GM21515 (cell line): Measurements from ENCODE around the gene MTAP.
"Not testable (repeated sequence)": the region's sequence is repeated elsewhere in the genome, so short reads cannot be mapped to it uniquely, and the experiment has no call there.

Experiments
- ATAC-seq: cut with Tn5 transposase; IDR thresholded peaks from one replicate; pipeline ENCODE4 v1.9.1; 2021; ENCODE audit not compliant: unreplicated experiment

Gene MTAP

DNA sequence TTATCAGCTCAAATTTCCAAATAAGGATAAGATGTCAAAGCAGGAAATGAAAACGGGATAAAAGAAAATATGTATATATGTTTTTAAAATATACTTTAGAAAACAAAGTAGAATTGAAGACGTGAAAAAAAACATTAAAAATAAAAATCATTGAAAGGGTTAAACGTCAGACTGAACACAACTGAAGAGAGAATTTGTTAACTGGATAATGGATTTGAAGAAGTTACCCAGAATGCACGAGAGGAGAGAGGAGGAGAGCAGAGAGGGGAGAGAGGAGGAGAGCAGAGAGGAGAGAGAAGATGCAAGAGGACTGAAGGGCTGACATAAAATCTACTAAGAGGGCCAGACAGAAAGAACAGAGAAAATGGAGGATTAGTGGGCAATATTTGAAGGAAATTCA, 103.8 kb downstream of the MTAP start:
- no peak for ATAC-seq

DNA sequence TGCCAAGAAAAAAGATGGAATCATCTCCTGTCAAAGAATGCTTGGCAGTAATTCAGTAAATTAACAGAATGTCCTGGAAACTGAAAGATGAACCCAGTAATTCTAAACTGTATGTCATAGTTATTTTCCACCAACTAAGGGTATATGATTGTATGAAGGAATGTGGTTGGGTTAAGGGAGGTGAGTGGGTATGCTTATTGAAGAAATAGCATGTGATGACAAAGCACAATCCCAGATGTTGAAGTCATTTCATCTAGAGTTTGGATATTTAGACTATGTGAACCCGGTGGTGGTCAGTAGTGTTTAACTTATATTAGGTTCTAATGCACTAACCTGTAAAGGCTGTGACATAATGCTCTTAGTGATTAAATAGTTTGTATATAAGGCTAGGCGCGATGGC, 104.4 kb downstream of the MTAP start:
- ATAC-seq = no peak

DNA sequence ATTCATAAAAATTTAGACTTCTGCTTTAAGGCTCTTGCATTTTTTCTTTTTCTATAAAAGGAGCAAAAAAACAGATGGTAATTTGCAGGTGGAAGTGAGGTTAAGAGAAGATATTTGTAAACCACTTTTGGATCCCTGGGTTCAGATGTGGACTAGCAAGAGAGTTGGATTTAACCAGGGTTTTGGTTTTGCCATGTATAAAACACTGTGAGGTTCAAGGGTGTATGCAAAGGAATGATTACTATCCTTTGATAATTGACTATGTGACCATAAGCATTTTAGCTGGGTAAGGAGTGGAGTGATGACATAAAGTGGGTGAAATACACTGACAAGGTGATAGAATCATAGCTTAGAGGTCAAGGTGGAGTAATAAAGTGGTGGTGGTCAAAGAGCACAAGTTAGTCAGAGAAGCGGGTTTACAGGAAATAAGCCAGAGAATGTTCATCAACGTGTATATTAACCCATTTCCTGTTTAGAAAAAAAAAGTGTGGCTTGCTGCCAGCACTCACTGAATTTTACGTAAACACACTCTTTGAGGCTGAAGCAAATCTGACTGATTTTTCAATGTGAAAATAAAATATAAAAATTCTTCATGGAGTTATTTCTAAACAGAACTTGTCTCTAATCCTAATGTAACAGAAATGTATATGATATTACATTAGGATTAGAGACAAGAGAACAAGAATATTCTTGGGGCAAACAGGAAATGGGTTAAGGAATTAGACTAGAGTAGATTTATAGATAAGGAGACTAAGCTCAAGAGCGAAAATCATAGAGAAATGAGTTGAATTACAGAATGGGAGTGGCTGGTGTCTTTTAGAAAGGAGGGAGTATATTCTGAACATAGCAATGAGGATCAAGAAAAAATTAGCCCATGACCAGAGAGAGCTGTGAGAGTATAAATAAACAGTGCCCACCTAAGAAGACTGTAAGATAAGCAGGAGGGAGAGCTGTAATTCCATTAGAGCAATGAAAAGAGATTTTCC, 117.2 kb downstream of the MTAP start:
- peak; percentile 85 for ATAC-seq

DNA sequence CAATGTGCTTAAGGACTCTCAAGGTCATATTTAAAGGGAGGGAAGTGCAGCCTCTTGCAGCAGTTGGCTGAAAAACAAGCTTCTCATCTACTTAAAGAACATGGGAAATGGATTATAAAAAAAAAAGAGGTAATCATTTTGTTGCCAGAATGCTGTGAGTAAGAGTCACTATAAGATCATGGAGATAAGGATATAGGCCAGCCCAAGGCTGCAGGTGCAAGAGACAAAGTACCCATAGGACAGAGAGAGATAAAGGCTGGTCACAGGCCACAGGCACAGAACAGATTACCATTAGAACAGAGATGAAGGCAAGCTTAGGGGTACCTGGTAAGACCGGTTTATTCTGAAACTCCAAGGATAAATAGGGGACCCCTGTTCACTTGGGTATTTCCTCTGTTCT, 121.3 kb downstream of the MTAP start:
- ATAC-seq = no peak

DNA sequence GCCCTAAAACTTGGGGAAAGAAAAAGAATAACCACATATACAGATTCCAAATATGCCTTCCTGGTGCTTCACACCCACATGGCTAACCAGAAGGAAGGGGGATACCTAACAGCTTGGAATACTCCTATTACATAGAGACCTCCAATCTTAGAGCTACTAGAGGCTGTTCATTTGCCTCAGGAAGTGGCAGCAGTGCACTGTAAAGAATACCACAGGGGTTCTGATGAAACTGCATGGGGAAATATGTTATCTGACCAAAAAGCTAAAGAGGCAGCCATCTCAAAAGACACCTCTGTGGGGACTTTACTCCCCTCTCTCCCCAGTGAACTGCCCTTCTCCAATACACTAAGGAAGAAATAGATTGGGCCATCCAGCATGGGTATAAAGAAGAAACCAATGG, 125.3 kb downstream of the MTAP start:
- no peak for ATAC-seq

DNA sequence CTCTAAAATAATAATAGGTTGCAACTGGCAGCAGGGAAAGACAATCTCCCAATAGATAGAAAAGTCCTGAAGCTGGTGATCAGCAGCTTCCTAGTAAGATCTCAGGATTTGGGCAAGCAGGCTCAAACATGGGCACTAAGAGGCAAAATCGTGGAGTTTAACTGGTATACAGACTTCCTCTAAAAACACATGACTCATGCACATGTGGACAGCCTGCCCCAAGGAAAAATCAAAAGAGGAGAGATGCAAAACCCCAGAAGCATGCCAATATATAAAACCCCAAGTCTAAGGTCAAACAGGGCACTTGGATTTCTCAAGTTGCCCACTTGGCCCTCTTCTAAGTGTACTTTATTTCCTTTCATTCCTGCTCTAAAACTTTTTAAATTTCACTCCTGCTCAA, 129.0 kb downstream of the MTAP start:
- ATAC-seq = no peak

DNA sequence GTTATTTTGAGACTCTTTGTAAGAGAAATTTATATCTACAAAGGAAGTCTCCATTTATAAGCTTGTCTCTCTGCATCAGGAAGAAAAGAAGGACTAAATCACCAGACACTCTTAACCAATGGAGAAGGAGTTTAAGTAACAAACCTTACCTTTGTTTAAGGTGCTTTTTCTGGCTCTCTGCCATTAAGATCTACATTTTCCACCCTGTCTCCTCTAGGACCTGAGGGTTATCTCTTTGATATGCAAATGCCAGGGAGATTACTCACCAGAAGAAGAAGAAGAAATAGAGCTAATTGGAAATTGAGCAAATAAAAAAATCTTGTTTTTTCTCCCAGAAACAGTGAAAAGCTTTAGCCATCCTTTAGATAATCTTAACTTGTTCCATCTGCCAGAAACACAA, 130.8 kb downstream of the MTAP start:
- no peak for ATAC-seq

DNA sequence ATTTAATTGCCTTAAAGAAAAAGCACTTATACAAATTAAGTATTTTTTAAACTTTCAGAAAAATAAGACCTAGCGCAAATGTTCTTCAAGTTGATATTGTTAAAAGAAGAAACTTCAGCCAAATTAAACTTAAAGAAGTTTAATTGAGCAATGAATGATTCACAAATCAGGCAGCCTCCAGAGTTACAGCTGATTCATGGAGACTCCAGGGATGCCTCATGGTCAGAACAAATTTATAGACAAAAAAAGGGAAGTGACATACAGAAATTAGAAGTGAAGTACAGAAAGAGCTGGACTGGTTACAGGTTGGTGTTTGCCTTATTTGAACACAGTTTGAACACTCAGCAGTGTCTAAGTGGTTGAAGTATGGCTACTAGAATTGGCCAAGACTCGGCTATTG, 131.4 kb downstream of the MTAP start:
- ATAC-seq = no peak

DNA sequence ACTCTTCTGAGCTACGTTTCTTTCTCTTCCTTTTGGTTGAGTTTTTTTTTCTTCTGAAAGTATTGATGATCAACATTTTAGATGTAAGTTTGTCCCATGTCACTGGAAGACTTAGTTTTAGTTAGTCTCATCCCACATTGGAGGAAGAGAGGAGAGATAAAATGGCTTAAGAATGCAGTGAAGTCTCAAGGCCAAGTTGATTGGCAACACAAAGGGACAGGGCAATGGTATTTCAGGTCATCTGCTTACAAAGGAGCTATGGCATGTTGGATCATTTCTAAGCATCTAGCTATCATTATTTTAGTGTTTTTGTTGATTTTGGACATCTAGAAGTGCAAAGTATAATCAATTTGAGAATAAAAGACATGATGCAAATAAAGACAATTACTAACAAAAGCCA, 133.2 kb downstream of the MTAP start:
- ATAC-seq = no peak

DNA sequence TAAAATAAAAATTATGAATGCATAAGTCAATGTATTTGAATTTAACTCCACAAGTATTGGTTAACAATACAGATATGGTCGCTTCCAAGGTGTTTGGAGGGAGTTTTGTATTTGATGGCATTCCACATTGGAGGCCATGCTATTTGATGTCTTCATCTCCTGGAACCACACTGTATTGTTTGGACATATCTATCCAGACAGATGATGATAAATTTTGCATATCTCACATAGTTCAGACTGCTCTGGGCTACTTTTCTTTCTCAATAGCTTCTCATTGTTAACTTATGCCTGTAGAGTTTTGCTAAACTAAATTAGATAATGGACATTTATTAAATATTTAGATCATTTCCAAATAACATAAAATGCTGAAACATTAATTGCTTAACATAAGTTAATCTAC, 133.7 kb downstream of the MTAP start:
- ATAC-seq = no peak

DNA sequence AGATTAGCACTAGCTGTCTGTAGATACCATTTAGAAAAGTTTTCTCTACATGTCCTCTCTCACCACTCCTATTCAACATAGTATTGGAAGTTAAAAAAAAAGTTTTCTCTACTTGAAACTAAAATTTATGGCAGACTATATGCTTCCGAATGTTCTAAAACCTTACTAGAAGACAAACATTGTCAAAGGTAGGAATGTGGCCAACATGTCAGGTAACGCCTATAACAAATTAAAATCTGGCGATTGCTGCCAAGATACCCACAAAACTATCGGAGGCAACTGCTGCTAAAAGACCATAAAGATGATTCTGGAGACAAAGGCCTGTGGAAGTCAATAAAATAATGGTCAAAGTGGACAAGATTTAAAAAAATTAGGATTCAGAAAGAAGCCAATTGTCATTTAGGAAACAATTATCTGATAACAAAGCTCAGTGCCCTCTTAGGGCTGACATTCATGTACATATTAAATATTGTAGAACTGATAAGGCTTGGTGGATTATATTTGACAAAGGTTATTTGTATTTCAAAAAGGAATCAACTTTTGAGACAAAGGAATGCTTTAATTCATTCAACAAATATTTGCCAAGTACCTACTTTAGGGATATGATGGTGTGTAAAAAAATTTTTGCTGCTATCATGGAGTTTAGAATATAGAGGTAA, 139.0 kb downstream of the MTAP start:
- no peak for ATAC-seq

DNA sequence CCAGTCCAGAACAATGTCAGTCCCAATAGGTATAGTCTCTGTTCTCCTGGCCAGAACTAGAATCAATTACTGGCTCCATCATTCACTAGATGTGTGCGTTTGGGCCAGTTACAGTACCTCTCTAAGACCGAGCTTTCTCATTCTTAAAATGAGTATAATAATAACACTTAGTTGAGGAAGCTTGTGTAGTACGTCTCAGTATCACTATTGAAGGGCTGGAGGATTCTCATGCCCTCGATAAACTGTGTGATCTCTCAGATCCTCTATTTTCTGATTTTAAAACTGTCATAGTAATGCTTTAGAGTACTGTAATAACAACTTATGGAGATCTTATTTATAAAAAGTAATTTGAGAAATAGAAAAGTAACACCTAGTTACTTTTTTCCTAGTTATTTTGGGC, 141.0 kb downstream of the MTAP start:
- ATAC-seq = no peak

DNA sequence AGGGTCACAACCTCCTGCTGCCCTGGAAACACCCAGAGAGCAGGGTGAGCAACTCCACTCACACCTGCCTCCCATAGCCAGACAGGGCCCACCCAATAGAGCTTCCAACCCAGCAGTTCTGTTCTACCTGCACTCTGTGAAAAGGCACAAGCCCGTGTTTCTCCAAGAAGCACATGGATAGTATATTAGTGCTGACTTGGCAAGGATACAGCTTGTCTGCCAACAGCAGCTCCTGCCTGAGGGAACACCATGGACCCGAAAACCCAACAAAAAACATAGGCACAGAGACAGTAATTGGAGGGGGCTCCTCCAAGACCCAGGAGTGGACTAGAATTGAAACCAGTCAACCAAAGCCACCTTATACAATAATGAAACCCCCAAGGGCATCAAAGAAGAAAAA, 143.2 kb downstream of the MTAP start:
- ATAC-seq = no peak

DNA sequence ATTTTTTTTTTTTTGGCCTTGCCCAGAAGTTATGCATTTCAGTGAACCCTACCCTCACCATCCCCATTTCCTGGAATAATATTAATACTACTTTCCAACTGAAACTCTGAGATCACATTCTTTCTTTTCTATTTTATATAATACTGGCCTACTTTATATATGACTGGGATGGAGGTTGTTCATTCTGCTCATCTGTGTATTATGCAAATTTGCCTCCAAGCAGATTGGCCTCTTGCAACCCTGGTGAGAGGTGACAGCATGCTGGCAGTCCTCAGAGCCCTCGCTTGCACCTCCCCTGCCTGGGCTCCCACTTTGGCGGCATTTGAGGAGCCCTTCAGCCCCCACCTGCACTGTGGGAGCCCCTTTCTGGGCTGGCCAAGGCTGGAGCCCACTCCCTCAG, 156.4 kb downstream of the MTAP start:
- no peak for ATAC-seq

DNA sequence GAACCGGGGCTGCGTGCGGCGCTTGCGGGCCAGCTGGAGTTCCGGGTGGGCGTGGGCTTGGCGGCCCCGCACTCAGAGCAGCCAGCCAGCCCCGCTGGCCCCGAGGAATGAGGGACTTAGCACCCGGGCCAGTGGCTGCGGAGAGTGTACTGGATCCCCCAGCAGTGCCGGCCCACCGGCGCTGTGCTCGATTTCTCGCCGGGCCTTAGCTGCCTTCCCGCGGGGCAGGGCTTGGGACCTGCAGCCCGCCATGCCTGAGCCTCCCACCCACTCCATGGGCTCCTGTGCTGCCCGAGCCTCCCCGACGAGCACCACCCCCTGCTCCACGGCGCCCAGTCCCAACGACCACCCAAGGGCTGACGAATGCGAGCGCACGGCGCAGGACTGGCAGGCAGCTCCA, 156.8 kb downstream of the MTAP start:
- not testable (repeated sequence) for ATAC-seq

DNA sequence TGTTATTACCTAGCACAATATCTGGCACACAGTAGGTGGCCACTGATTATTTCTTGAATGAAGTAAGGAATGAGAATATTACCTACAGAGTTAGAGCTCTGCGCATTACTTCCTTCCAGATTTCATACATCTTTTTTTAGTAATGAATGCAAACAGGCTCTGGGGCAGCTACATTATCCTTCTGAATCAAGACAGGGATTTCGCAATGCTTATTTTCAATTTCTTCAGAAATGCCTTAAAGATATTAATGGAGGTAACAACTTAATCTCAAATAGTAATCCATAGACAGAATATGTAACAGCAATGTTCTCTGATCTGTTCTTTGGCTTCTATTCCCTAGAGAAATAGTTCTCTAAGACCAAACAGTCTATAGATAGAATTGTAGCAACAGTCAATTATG, 159.1 kb downstream of the MTAP start:
- ATAC-seq = no peak

DNA sequence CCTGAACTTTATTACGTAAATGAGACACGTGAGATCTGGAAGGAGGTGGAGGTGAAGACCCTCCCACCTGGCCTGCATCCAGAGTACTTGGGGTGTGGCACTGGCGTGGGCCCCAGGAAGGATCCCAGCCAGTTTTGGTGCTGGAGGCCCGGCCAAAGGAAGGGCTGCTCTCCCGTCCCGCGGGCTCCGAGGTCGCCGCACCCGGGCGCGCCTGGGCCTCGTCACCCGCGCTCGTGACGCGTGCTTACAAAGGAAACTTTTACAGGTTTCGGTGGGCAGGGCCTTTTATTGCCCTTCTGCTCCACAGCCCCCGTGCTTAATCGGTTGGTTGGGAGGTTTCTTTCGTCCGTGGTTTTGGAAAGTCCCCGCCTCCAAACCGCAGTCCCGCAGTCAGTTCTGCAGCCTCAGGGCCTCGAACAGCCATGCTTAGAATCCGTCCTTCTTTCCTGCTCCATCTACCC, 162.5 kb downstream of the MTAP start:
- peak; percentile 53 for ATAC-seq

DNA sequence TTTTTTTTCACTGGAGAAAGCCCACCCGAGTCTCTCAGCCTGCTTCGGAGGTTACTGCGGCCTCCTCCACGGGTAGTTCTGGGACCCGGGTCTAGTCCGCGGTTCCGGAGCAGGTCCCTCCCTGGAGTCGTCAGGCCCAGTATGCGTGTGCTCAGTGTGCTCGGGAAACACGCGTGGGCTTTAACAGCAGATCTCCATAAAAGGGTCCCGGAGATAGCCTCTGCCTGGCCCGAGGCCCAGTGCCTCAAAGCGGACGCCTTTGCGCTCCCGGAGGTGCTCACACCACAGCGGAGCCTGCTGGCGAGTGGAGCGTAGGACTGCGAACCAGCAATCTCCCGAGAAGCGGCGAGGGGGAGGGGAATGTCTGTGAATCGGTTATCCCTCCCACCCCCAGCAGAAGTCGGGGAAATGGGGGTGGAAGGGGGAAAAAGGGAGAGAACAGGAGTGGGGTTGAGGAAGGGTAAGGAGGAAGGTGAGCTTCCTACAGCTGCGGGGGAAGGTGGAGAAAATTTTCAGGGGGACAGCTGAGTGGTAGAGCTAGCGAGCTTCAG, 163.0 kb downstream of the MTAP start:
- ATAC-seq = peak; percentile 81

DNA sequence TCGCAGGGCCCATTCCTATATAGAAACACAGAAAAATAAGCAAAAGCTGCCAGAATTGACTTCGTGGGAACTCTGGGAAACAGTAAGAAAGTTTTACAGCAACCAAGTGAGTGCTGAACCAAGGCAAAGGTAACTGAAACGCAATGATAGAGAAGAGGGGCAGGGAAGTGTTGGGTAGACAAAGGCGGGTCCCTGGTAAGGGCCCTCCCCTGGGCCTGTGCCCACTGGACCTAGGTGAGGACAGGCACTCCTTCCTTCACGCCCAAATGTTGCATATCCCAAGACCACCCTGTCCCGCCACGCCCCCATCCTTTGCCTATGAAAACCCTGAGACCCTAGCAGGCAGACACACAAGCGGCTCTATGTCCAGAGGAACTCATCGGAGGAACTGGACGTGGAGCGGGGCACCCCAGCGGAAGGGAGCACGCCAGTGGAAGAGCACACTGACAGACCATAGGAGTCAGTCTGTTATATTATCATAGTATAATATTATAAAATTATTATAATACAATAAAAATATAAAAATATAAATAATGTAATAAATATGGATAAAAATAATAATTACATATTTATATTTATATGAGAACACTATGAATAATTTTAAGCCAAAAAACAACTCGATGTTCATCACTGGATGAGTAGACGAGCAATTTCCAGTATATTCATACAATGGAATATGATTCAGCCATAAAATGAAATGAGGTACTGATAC, 163.9 kb downstream of the MTAP start:
- no peak for ATAC-seq

DNA sequence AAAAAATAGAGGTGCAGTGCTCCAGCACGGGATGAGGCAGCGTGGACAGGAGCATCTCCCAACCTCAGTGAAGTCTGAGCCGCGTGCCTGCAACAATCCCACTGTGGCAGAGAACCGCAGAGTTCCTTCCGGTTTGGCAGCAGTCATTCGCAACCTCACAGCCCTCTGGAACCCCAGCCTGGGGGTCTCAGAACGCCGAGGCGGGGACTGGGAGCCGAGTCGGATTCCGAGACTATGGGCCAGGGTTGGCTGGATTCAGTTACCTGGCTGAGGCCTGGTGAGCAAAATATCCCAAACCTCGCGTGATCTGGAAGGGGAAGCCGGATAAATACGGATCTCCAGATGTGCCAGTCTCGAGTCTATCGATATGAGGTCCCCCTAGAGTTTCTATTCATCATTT, 164.7 kb downstream of the MTAP start:
- ATAC-seq = no peak

DNA sequence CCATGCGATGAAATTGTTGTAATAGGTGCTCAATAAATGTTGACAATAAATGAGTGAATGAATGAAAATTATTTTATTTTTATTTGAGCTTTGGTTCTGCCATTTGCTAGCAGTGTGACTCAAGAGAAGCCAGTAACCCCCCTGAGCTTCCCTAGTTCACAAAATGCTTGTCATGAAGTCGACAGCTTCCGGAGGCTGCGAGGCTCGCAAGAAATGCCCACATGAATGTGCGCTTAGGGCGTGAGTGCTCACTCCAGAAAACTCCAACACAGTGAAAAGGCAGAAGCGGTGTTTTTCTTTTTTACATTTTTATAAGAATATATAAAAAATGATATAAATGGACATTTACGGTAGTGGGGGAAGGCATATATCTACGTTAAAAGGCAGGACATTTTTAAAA, 165.3 kb downstream of the MTAP start:
- ATAC-seq = no peak
